SU-DHL-6 (cell line): Measurements from ENCODE around the gene NDUFB3.
A peak's percentile ranks its signal among the peaks of the same experiment; 100 is the strongest.
"Not testable (repeated sequence)": the region's sequence is repeated elsewhere in the genome, so short reads cannot be mapped to it uniquely, and the experiment has no call there.

Source experiments
- H2AFZ ChIP-seq: fragments of 200-600 bp; sonication (generic); 2 replicates; pipeline ENCODE4 v1.6.1; 2014; ENCODE audit warnings: low read depth, mild to moderate bottlenecking, moderate library complexity, mixed read lengths, antibody characterized with exemption, low read length; ENCODE audit not compliant: severe bottlenecking
- H3F3A ChIP-seq: fragments of 200-600 bp; shearing (Covaris generic); 2 replicates; pipeline ENCODE4 v1.6.0; 2016; ENCODE audit warnings: antibody characterized with exemption, mild to moderate bottlenecking; ENCODE audit not compliant: insufficient read depth
- H3K27ac ChIP-seq: fragments of 200-600 bp; sonication (generic); 2 replicates; pipeline ENCODE4 v1.5.1; 2016; ENCODE audit warnings: low read depth, mild to moderate bottlenecking, low read length, moderate library complexity, mixed read lengths
- H3K27me3 ChIP-seq: fragments of 200-600 bp; sonication (generic), shearing (Covaris generic); 2 replicates; pipeline ENCODE4 v1.6.0; 2014; ENCODE audit warnings: mild to moderate bottlenecking, low read length
- H3K36me3 ChIP-seq: fragments of 200-600 bp; sonication (generic); 2 replicates; pipeline ENCODE4 v1.6.1; 2014; ENCODE audit warnings: mild to moderate bottlenecking, low read length, mixed read lengths
- H3K4me2 ChIP-seq: fragments of 300-600, 200-600 bp; shearing (Covaris generic), sonication (generic); 2 replicates; pipeline ENCODE4 v1.6.0; 2014; ENCODE audit warnings: low read length, low read depth, mild to moderate bottlenecking; ENCODE audit not compliant: poor library complexity, severe bottlenecking
- H3K4me3 ChIP-seq: fragments of 200-600 bp; sonication (generic); 2 replicates; pipeline ENCODE4 v1.5.1; 2014; ENCODE audit warnings: antibody characterized with exemption, low read length, mild to moderate bottlenecking, mixed read lengths; ENCODE audit not compliant: insufficient read depth, poor library complexity, severe bottlenecking
- H3K79me2 ChIP-seq: fragments of 200-600 bp; sonication (generic); 2 replicates; pipeline ENCODE4 v1.6.1; 2014; ENCODE audit warnings: mild to moderate bottlenecking, low read length, moderate library complexity; ENCODE audit not compliant: insufficient read depth
- H3K9ac ChIP-seq: fragments of 200-600 bp; sonication (generic); 2 replicates; pipeline ENCODE4 v1.7.0; 2014; ENCODE audit warnings: mild to moderate bottlenecking, low read length
- H3K9me2 ChIP-seq: fragments of 200-600 bp; sonication (generic); replicated peaks from 2 replicates; pipeline ENCODE4 v1.6.1; 2014; ENCODE audit warnings: low read length; ENCODE audit not compliant: insufficient read depth
- H3K9me3 ChIP-seq: fragments of 200-600 bp; sonication (generic); 2 replicates; pipeline ENCODE4 v1.6.1; 2014; ENCODE audit warnings: low read length, mixed read lengths; ENCODE audit not compliant: insufficient read depth
- H4K20me1 ChIP-seq: fragments of 200-600 bp; sonication (generic); 2 replicates; pipeline ENCODE4 v1.6.1; 2014; ENCODE audit warnings: low read depth, mild to moderate bottlenecking, antibody characterized with exemption, low read length, moderate library complexity, mixed read lengths
- CTCF ChIP-seq: fragments of 200-600 bp; sonication (generic); IDR thresholded peaks from one replicate; pipeline ENCODE4 v1.5.1; 2017; ENCODE audit warnings: antibody characterized with exemption, mild to moderate bottlenecking, low read length, moderate library complexity; ENCODE audit not compliant: insufficient read depth, poor library complexity, severe bottlenecking
- EZH2phosphoT487 ChIP-seq: fragments of 200-600 bp; sonication (generic), shearing (Covaris generic); conservative IDR thresholded peaks from 2 replicates; pipeline ENCODE4 v1.6.1; 2018; ENCODE audit warnings: mild to moderate bottlenecking, antibody characterized with exemption, low read length, moderate library complexity, mixed read lengths

The NDUFB3 gene

GRCh38 chr2:201114846-201115245 lies 43.0 kb downstream of the NDUFB3 start:
- H3F3A ChIP-seq: peaks cover 18% of the 10 kb centered on the region

DNA sequence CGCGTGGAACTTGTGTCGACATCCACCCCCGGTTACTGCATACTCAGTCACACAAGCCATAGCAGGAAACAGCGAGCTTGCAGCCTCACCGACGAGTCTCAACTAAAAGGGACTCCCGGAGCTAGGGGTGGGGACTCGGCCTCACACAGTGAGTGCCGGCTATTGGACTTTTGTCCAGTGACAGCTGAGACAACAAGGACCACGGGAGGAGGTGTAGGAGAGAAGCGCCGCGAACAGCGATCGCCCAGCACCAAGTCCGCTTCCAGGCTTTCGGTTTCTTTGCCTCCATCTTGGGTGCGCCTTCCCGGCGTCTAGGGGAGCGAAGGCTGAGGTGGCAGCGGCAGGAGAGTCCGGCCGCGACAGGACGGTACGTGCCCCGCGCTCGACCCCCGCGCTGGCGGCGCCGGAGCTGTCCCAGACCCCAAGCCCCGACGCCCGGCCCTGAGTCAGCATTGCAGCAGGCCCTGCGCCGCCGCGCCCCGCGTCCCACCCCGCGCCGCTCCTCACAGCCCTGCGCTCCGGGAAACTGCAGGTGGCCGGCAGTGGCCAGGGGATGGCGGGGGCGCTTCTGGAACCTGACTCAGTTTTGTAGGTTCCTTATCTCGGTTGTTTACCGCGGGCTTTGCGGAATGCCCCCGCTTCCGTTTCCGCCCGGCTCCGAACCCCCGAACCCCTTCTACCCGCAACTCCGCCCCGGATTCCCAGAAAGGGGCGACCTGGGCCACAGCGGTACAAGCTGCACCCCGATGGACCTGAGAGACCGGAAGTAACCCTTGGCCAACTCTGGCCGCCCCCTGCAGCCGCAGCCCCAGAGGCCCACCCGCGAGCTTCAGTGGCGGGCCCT lies 44.5 kb downstream of the NDUFB3 start, which contains the start of gene CFLAR:
TSS of gene CFLAR (plus strand) at position 50 of the 844 bp plus-strand sequence. CDS start 13,702 bp downstream, outside the sequence.
- Histone ChIP-seq H3K9me2 (no peaks in the 10 kb centered on the region), H3K4me2 (peak within 1 kb of the TSS; percentile 87), H3K79me2 (no peaks in the 10 kb centered on the region), H3K9me3 (no peaks in the 10 kb centered on the region), H3K9ac (peak within 1 kb of the TSS; percentile 65), H3K4me3 (peak within 1 kb of the TSS; percentile 61), H2AFZ (peak within 1 kb of the TSS; percentile 97), H4K20me1 (no peaks in the 10 kb centered on the region), H3F3A (peaks cover 18% of the 10 kb centered on the region), H3K27ac (no peak within 1 kb of the TSS), H3K27me3 (no peaks in the 10 kb centered on the region), H3K36me3 (no peaks in the 10 kb centered on the region)
- TF ChIP-seq EZH2phosphoT487 (no peak), CTCF (no peak)

More at GRCh38 chr2:201114846-201115245, 43.0 kb downstream of the NDUFB3 start:
- H3K79me2 ChIP-seq: no peaks in the 10 kb centered on the region
- no peak overlapping the region for H3K4me2 ChIP-seq
- H3K9ac ChIP-seq: no peak overlapping the region
- H3K36me3 ChIP-seq: no peaks in the 10 kb centered on the region
- H3K9me3 ChIP-seq: no peaks in the 10 kb centered on the region
- TF ChIP-seq EZH2phosphoT487 (no peak), CTCF (no peak)
- no peaks in the 10 kb centered on the region for H3K9me2 ChIP-seq
- no peak overlapping the region for H3K4me3 ChIP-seq
- no peaks in the 10 kb centered on the region for H3K27me3 ChIP-seq
- no peak overlapping the region for H2AFZ ChIP-seq
- no peaks in the 10 kb centered on the region for H4K20me1 ChIP-seq
- no peak overlapping the region for H3K27ac ChIP-seq

DNA sequence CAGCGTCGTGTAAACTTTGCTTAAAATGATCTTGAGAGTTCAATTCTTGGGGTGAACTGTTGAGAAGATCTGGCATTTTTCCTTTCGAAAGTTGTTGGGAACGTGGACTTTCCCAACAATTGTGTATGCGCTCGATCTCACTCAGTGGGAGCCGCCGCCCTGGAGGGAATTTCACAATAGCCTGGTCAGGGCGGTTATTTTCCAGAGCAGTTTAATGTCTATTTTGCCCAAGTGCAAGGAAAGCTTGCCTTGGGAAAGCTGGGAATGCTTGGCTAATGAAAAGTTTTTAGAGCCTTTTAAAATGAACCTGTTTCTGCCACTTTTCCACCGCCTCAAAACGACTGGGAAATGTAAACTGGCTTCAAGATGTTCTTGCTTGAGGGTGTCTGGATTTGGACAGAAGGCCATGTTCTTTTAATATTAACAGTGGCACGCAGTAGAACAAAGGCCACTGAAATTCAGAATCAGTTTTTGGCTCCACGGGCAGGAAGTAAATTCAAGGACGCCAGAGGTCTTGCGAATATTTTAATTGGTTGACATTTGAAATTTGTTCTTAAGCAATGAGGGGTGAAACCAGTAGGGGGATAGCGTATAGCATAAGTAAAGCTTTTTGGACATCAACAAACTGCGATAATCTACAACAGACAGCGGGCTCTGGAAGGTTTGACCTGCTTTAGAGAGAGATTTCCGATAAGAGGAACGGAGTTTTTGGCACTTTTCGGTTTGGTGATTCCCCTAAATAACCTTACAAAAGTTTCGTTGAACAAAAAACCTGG lies 45.3 kb downstream of the NDUFB3 start:
- peaks cover 18% of the 10 kb centered on the region for H3F3A ChIP-seq
- no peaks in the 10 kb centered on the region for H3K36me3 ChIP-seq
- H3K9me3 ChIP-seq: no peaks in the 10 kb centered on the region
- H3K4me3 ChIP-seq: peak overlapping the region; percentile 61
- H3K79me2 ChIP-seq: no peaks in the 10 kb centered on the region
- TF ChIP-seq EZH2phosphoT487 (no peak), CTCF (no peak)
- no peaks in the 10 kb centered on the region for H3K9me2 ChIP-seq
- peak overlapping the region; percentile 97 for H2AFZ ChIP-seq
- H4K20me1 ChIP-seq: no peaks in the 10 kb centered on the region
- H3K9ac ChIP-seq: peak overlapping the region; percentile 65
- no peaks in the 10 kb centered on the region for H3K27me3 ChIP-seq
- peak overlapping the region; percentile 87 for H3K4me2 ChIP-seq
- H3K27ac ChIP-seq: no peak overlapping the region

DNA sequence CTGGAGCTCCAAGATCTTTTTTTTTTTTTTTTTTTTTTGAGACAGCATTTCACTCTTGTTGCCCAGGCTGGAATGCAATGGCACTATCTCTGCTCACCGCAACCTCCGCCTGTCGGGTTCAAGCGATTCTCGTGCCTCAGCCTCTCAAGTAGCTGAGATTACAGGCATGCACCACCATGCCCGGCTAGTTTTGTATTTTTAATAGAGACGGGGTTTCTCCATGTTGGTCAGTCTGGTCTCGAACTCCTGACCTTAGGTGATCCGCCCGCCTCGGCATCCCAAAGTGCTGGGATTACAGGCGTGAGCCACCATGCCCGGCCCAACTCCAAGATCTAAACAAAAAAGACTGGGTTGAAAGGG lies 45.9 kb downstream of the NDUFB3 start:
- H4K20me1 ChIP-seq, H3K36me3 ChIP-seq, H3K27me3 ChIP-seq, H3K4me3 ChIP-seq, H3K27ac ChIP-seq, H3K9me3 ChIP-seq, H3K9me2 ChIP-seq, H3K79me2 ChIP-seq: not testable (repeated sequence)
- Histone ChIP-seq H3K4me2 (peak overlapping the region; percentile 87), H3F3A (peaks cover 18% of the 10 kb centered on the region), H2AFZ (peak overlapping the region; percentile 59), H3K9ac (peak overlapping the region; percentile 26; the same call in 1 of the 2 replicates)
